CD14-positive monocyte (primary cell): ENCODE data around the gene MLLT1. TPM values are rescaled to one million over a fixed set of nuclear protein-coding genes. Genes with fewer than 3 reads are reported as not detected.

Source experiments
- DNase-seq, 3 donors: peaks; one replicate each; pipeline ENCODE4 v3.0.0-alpha.2; 2011 to 2022
- H2AFZ ChIP-seq: 2 replicates; pipeline ENCODE4 v1.6.0; 2012; ENCODE audit warnings: mild to moderate bottlenecking, low read depth, low read length, inconsistent platforms; ENCODE audit not compliant: insufficient read depth, poor library complexity, severe bottlenecking
- H3K27ac ChIP-seq, 2 donors: 1 replicate in 1 of 2; 2 replicates in 1 of 2; pipeline ENCODE4 v1.5.1; 2012 to 2013; ENCODE audit warnings: low read length in 2 of 2, control low read depth in 1 of 2, inconsistent platforms in 1 of 2, low read depth in 1 of 2, mild to moderate bottlenecking in 1 of 2
- H3K27me3 ChIP-seq, 2 donors: one replicate each; pipeline versions ENCODE4 v1.6.0 to v1.6.1; 2011 to 2013; ENCODE audit warnings: low read length in 2 of 2; ENCODE audit not compliant: control insufficient read depth in 2 of 2, insufficient read depth in 2 of 2
- H3K36me3 ChIP-seq, 2 donors: replicated peaks in 1 of 2; 1 replicate in 1 of 2; 2 replicates in 1 of 2; pipeline versions ENCODE4 v1.5.1 to v1.6.1; 2012 to 2013; ENCODE audit warnings: low read length in 2 of 2, control low read depth in 1 of 2, inconsistent platforms in 1 of 2, mild to moderate bottlenecking in 1 of 2; ENCODE audit not compliant: insufficient read depth in 2 of 2, control insufficient read depth in 1 of 2
- H3K4me1 ChIP-seq, 2 donors: 1 replicate in 1 of 2; 2 replicates in 1 of 2; pipeline versions ENCODE4 v1.5.1 to v1.6.1; 2012 to 2013; ENCODE audit warnings: low read length in 2 of 2, control low read depth in 1 of 2, inconsistent platforms in 1 of 2, mild to moderate bottlenecking in 1 of 2, moderate library complexity in 1 of 2; ENCODE audit not compliant: insufficient read depth in 2 of 2, control insufficient read depth in 1 of 2
- H3K4me2 ChIP-seq: replicated peaks from 2 replicates; pipeline ENCODE3; 2012; ENCODE audit warnings: low read length, moderate library complexity, mild to moderate bottlenecking; ENCODE audit not compliant: poor library complexity, severe bottlenecking; ENCODE audit errors: extremely low read depth
- H3K4me3 ChIP-seq, 3 experiments: fragments of 200-600 bp in 1 of 3; sonication (generic) in 1 of 3; replicated peaks in 1 of 3; 1 replicate in 2 of 3; 2 replicates in 1 of 3; pipeline ENCODE4 v1.5.1; 2011 to 2013; ENCODE audit warnings: low read length in 3 of 3, mild to moderate bottlenecking in 3 of 3, control low read depth in 2 of 3, low read depth in 2 of 3, inconsistent platforms in 1 of 3, moderate library complexity in 1 of 3
- H3K79me2 ChIP-seq: 2 replicates; pipeline ENCODE4 v1.6.0; 2012; ENCODE audit warnings: mild to moderate bottlenecking, control low read depth, inconsistent platforms, low read length, moderate library complexity; ENCODE audit not compliant: insufficient read depth
- H3K9ac ChIP-seq: 2 replicates; pipeline ENCODE4 v1.6.0; 2017; ENCODE audit warnings: low read length, mild to moderate bottlenecking; ENCODE audit not compliant: insufficient read depth, poor library complexity, severe bottlenecking
- H3K9me3 ChIP-seq, 2 donors: replicated peaks in 1 of 2; 1 replicate in 1 of 2; 2 replicates in 1 of 2; pipeline versions ENCODE4 v1.5.1 to v1.6.1; 2012 to 2013; ENCODE audit warnings: low read length in 2 of 2, control low read depth in 1 of 2; ENCODE audit not compliant: control insufficient read depth in 1 of 2, insufficient read depth in 1 of 2
- H4K20me1 ChIP-seq: 2 replicates; pipeline ENCODE4 v1.6.0; 2012; ENCODE audit warnings: mild to moderate bottlenecking, low read length, control low read depth, moderate library complexity; ENCODE audit not compliant: insufficient read depth
- H3K27ac Mint-ChIP-seq, 7 donors: one replicate each; pipeline ENCODE4 v1.8.0; 2020; ENCODE audit warnings: mild to moderate bottlenecking in 7 of 7, mixed read lengths in 7 of 7, moderate library complexity in 6 of 7, inconsistent platforms in 2 of 7
- H3K27me3 Mint-ChIP-seq, 3 donors: one replicate each; pipeline ENCODE4 v1.8.0; 2021 to 2022; ENCODE audit warnings: low read depth in 3 of 3, mild to moderate bottlenecking in 3 of 3, mixed read lengths in 3 of 3, moderate library complexity in 3 of 3, inconsistent platforms in 1 of 3
- H3K36me3 Mint-ChIP-seq, 2 donors: one replicate each; pipeline ENCODE4 v1.8.0; 2020; ENCODE audit warnings: mixed read lengths in 2 of 2, inconsistent platforms in 1 of 2, mild to moderate bottlenecking in 1 of 2
- H3K4me1 Mint-ChIP-seq: one replicate; pipeline ENCODE4 v1.8.0; 2020; ENCODE audit warnings: mild to moderate bottlenecking, mixed read lengths
- H3K4me3 Mint-ChIP-seq, 2 donors: one replicate each; pipeline ENCODE4 v1.8.0; 2020; ENCODE audit warnings: mild to moderate bottlenecking in 2 of 2, mixed read lengths in 2 of 2, moderate library complexity in 1 of 2
- H3K9me3 Mint-ChIP-seq, 7 donors: one replicate each; pipeline ENCODE4 v1.8.0; 2020 to 2022; ENCODE audit warnings: mixed read lengths in 7 of 7, mild to moderate bottlenecking in 6 of 7, moderate library complexity in 6 of 7, inconsistent platforms in 2 of 7
- CTCF ChIP-seq: fragments of 200-600 bp; IDR thresholded peaks from one replicate; pipeline ENCODE4 v1.8.0; 2022; ENCODE audit warnings: antibody characterized with exemption, mild to moderate bottlenecking
- WGBS: methylation state at CpG from one replicate; pipeline ENCODE4 v1.1.5; 2013; ENCODE audit warnings: missing lambda C conversion rate; ENCODE audit not compliant: insufficient coverage; 5-methylcytosine and 5-hydroxymethylcytosine counted together
- intact Hi-C, 2 donors: fragments of 100-400 bp; cut with micrococcal nuclease; formaldehyde crosslinking; loops; one replicate each; pipeline versions ENCODE4 v1.15.0 to v1.15.1; 2023
- polyA plus RNA-seq, 3 donors: library from polyadenylated mRNA; depleted of rRNA in 1 of 3; unstranded in 2 of 3; stranded (reverse) in 1 of 3; fragments of 300-500 nt in 2 of 3; fragments of >200 nt in 1 of 3; fragmentation: Illumina TruSeq in 2 of 3; gene quantifications; 1 replicate in 2 of 3; 2 replicates in 1 of 3; pipeline ENCODE4 v1.2.3, GENCODE V29; 2012 to 2021

MLLT1 gene
- polyA plus RNA-seq, 3 donors, result 0.65 to 17.3 (median 0.99) TPM

GRCh38 chr19:6209233-6209632 lies 70.5 kb downstream of the MLLT1 start:
- Mint-ChIP-seq H3K27me3 (peaks cover 1 to 6% (median 4%) of the 10 kb centered on the region in 3 donors), H3K36me3 (peaks cover 15 to 22% of the 10 kb centered on the region in 2 donors), H3K4me1 (no peaks in the 10 kb centered on the region), H3K27ac (no peak overlapping the region), H3K4me3 (no peak overlapping the region), H3K9me3 (peaks cover 0 to 2% (median 0%) of the 10 kb centered on the region in 7 donors)
- Histone ChIP-seq H3K9ac (no peak overlapping the region), H3K27ac (no peak overlapping the region), H4K20me1 (no peaks in the 10 kb centered on the region), H3K9me3 (no peaks in the 10 kb centered on the region), H3K36me3 (peaks cover 17 to 27% of the 10 kb centered on the region in 2 donors), H3K4me2 (no peak overlapping the region), H3K4me3 (no peak overlapping the region), H3K27me3 (no peaks in the 10 kb centered on the region), H3K79me2 (no peaks in the 10 kb centered on the region), H3K4me1 (no peaks in the 10 kb centered on the region), H2AFZ (no peak overlapping the region)
- TF ChIP-seq CTCF, result no peak
- DNase-seq, result no peak
- intact Hi-C loops, result no loop called here
- WGBS, result 82% methylated on average over 2 of the region's 4 CpGs

GRCh38 chr19:6204866-6205723 lies 74.7 kb downstream of the MLLT1 start:
- Mint-ChIP-seq H3K27me3 (peaks cover 1 to 7% (median 6%) of the 10 kb centered on the region in 3 donors), H3K27ac (no peak overlapping the region)

More at GRCh38 chr19:6204866-6205723, 74.7 kb downstream of the MLLT1 start:
- WGBS, result 97% methylated on average over 11 of the region's 19 CpGs
- H3K27me3 ChIP-seq, result no peaks in the 10 kb centered on the region
- TF ChIP-seq CTCF, result no peak
- H3K9me3 ChIP-seq, result no peaks in the 10 kb centered on the region
- H3K4me3 ChIP-seq, result no peak overlapping the region
- no peaks in the 10 kb centered on the region for H3K4me1 Mint-ChIP-seq
- no peak overlapping the region for H3K27ac ChIP-seq
- peaks cover 0 to 2% (median 0%) of the 10 kb centered on the region in 7 donors for H3K9me3 Mint-ChIP-seq
- DNase-seq, result no peak
- no peaks in the 10 kb centered on the region for H4K20me1 ChIP-seq
- no peak overlapping the region for H3K4me3 Mint-ChIP-seq
- H2AFZ ChIP-seq, result no peak overlapping the region
- H3K4me2 ChIP-seq, result no peak overlapping the region
- intact Hi-C loops, result no loop called here
- H3K36me3 Mint-ChIP-seq, result no peaks in the 10 kb centered on the region
- H3K79me2 ChIP-seq, result no peaks in the 10 kb centered on the region
- no peaks in the 10 kb centered on the region for H3K36me3 ChIP-seq
- H3K9ac ChIP-seq, result no peak overlapping the region
- H3K4me1 ChIP-seq, result peaks cover under 1 to 1% of the 10 kb centered on the region in 2 donors
